ENCODE results near the gene TLDC2. TPM values are rescaled to one million over a fixed set of nuclear protein-coding genes. Genes with fewer than 3 reads are reported as not detected.
"Not testable (repeated sequence)": the region's sequence is repeated elsewhere in the genome, so short reads cannot be mapped to it uniquely, and the experiment has no call there.

The TLDC2 gene
- total RNA-seq = not detected
- long read RNA-seq = 0 reads

GRCh38 chr20:36875702-36876472 is at the start of gene TLDC2:
Gene TLDC2 (plus strand): TSS chr20:36876138. CDS start chr20:36876175, 37 bp downstream.
- DNase-seq (ENCODE audit: missing footprints) (no peak), ATAC-seq (no peak)
- intact Hi-C loops (cut with DNase I) = no loop called here

GRCh38 chr20:36826554-36827244 is 49.2 kb upstream of the TLDC2 start:
- no peak for DNase-seq (ENCODE audit: missing footprints)
- intact Hi-C loops (cut with DNase I) = no loop called here
- no peak for ATAC-seq

GRCh38 chr20:36827541-36828279 is 48.2 kb upstream of the TLDC2 start:
- ATAC-seq = peak; percentile 66
- no peak for DNase-seq (ENCODE audit: missing footprints)
- intact Hi-C loops (cut with DNase I) = no loop called here

- intact Hi-C loops (cut with DNase I) = loop anchor here (2.0 kb wide), 1 partner anchor 32 kb away; a partner anchor contains a TSS
- peak; percentile 87 for DNase-seq (ENCODE audit: missing footprints)
- peak; percentile 67 for ATAC-seq
Measured at GRCh38 chr20:36830791-36831691, 44.9 kb upstream of the TLDC2 start.

- DNase-seq (ENCODE audit: missing footprints) (no peak), ATAC-seq (no peak)
- intact Hi-C loops (cut with DNase I) = no loop called here
Measured at GRCh38 chr20:36832791-36833190, 43.1 kb upstream of the TLDC2 start.

- ATAC-seq = no peak
- intact Hi-C loops (cut with DNase I) = no loop called here
- DNase-seq (ENCODE audit: missing footprints) = no peak
Measured at GRCh38 chr20:36833275-36834020, 42.5 kb upstream of the TLDC2 start.

GRCh38 chr20:36835025-36835424 is 40.9 kb upstream of the TLDC2 start:
- DNase-seq (ENCODE audit: missing footprints) (no peak), ATAC-seq (no peak)
- intact Hi-C loops (cut with DNase I) = no loop called here

- ATAC-seq = peak; percentile 93
- peak; percentile 97 for DNase-seq (ENCODE audit: missing footprints)
- intact Hi-C loops (cut with DNase I) = no loop called here
Measured at GRCh38 chr20:36835453-36836198, 40.3 kb upstream of the TLDC2 start.

- DNase-seq (ENCODE audit: missing footprints) = peak; percentile 79
- no peak for ATAC-seq
- intact Hi-C loops (cut with DNase I) = no loop called here
Measured at GRCh38 chr20:36836591-36837269, 39.2 kb upstream of the TLDC2 start.

GRCh38 chr20:36838376-36838775 is 37.6 kb upstream of the TLDC2 start:
- DNase-seq (ENCODE audit: missing footprints); intact Hi-C loops (cut with DNase I); ATAC-seq: not testable (repeated sequence)

- DNase-seq (ENCODE audit: missing footprints) (no peak), ATAC-seq (no peak)
- intact Hi-C loops (cut with DNase I) = no loop called here
Measured at GRCh38 chr20:36839150-36839549, 36.8 kb upstream of the TLDC2 start.

GRCh38 chr20:36841030-36841429 is 34.9 kb upstream of the TLDC2 start:
- DNase-seq (ENCODE audit: missing footprints); ATAC-seq; intact Hi-C loops (cut with DNase I): not testable (repeated sequence)

GRCh38 chr20:36845288-36845971 is 30.5 kb upstream of the TLDC2 start:
- peak; percentile 59 for DNase-seq (ENCODE audit: missing footprints)
- intact Hi-C loops (cut with DNase I) = no loop called here
- no peak for ATAC-seq

- ATAC-seq = peak; percentile 87
- DNase-seq (ENCODE audit: missing footprints) = peak; percentile 86
- intact Hi-C loops (cut with DNase I) = no loop called here
Measured at GRCh38 chr20:36847009-36847709, 28.8 kb upstream of the TLDC2 start.

- DNase-seq (ENCODE audit: missing footprints) = no peak
- intact Hi-C loops (cut with DNase I) = no loop called here
- no peak for ATAC-seq
Measured at GRCh38 chr20:36847710-36848040, 28.3 kb upstream of the TLDC2 start.
